Activated B cell treated with CpG ODN at 0.5 μM for 24 hours (primary cell): ENCODE data around the gene DNAJB8. TPM values are rescaled to one million over a fixed set of nuclear protein-coding genes. Genes with fewer than 3 reads are reported as not detected.

Experiments
- ATAC-seq: fragments of 200-7000 bp; cut with Tn5 transposase; one replicate; pipeline ENCODE4 v1.10.0; 2021; ENCODE audit warnings: low read depth, mild to moderate bottlenecking, moderate library complexity
- CTCF ChIA-PET: fragments of 350-600 bp; sonication (Branson Sonifier 250); formaldehyde crosslinking; loops from one replicate; lab custom pipeline; 2021; ENCODE audit warnings: antibody characterized with exemption; lab: Charles Lee
- POLR2A ChIA-PET: fragments of 350-600 bp; sonication (Branson Sonifier 250); formaldehyde crosslinking; loops from one replicate; lab custom pipeline; 2021; ENCODE audit warnings: antibody characterized with exemption; lab: Charles Lee
- DNase-seq: peaks from one replicate; pipeline ENCODE4 v3.0.0; 2022
- H3K27ac Mint-ChIP-seq: one replicate; pipeline ENCODE4 v1.8.0; 2020; ENCODE audit warnings: mixed read lengths
- H3K27me3 Mint-ChIP-seq: one replicate; pipeline ENCODE4 v1.8.0; 2021; ENCODE audit warnings: mixed read lengths
- H3K36me3 Mint-ChIP-seq: one replicate; pipeline ENCODE4 v1.8.0; 2021; ENCODE audit warnings: low read depth, mixed read lengths
- H3K4me1 Mint-ChIP-seq: one replicate; pipeline ENCODE4 v1.8.0; 2021; ENCODE audit warnings: mixed read lengths
- H3K4me3 Mint-ChIP-seq: one replicate; pipeline ENCODE4 v1.8.0; 2020; ENCODE audit warnings: mild to moderate bottlenecking, mixed read lengths
- H3K9me3 Mint-ChIP-seq: one replicate; pipeline ENCODE4 v1.8.0; 2020; ENCODE audit warnings: mixed read lengths
- CTCF ChIP-seq: fragments of 200-600 bp; IDR thresholded peaks from one replicate; pipeline ENCODE4 v1.8.0; 2022; ENCODE audit warnings: antibody characterized with exemption, mild to moderate bottlenecking
- intact Hi-C: fragments of 100-400 bp; cut with micrococcal nuclease; formaldehyde crosslinking; loops from one replicate; pipeline ENCODE4 v1.15.1; 2024
- total RNA-seq: library from RNA; stranded (reverse); gene quantifications from 2 replicates; pipeline ENCODE4 v1.2.3, GENCODE V29; 2022

Gene DNAJB8
- total RNA-seq, 1 donor from 2014 or later: not detected

GRCh38 chr3:128435058-128435457 is 31.6 kb downstream of the DNAJB8 start:
- no peak overlapping the region for H3K4me3 Mint-ChIP-seq
- ATAC-seq (no peak), DNase-seq (no peak)
- CTCF ChIA-PET: no interaction called here
- no peak overlapping the region for H3K27ac Mint-ChIP-seq
- no peak for TF ChIP-seq CTCF
- intact Hi-C loops: no loop called here
- no peaks in the 10 kb centered on the region for H3K9me3 Mint-ChIP-seq
- H3K4me1 Mint-ChIP-seq: peaks cover 7% of the 10 kb centered on the region
- POLR2A ChIA-PET: no interaction called here
- peaks cover 55% of the 10 kb centered on the region for H3K27me3 Mint-ChIP-seq
- H3K36me3 Mint-ChIP-seq: no peaks in the 10 kb centered on the region

GRCh38 chr3:128434524-128434923 is 32.2 kb downstream of the DNAJB8 start:
- H3K9me3 Mint-ChIP-seq: no peaks in the 10 kb centered on the region
- ATAC-seq (no peak), DNase-seq (no peak)
- no peak overlapping the region for H3K4me3 Mint-ChIP-seq
- intact Hi-C loops: no loop called here
- peaks cover 7% of the 10 kb centered on the region for H3K4me1 Mint-ChIP-seq
- no peak overlapping the region for H3K27ac Mint-ChIP-seq
- peaks cover 54% of the 10 kb centered on the region for H3K27me3 Mint-ChIP-seq
- POLR2A ChIA-PET: no interaction called here
- no peak for TF ChIP-seq CTCF
- CTCF ChIA-PET: no interaction called here
- H3K36me3 Mint-ChIP-seq: no peaks in the 10 kb centered on the region

- intact Hi-C loops: no loop called here
- DNase-seq (no peak), ATAC-seq (no peak)
- peaks cover 52% of the 10 kb centered on the region for H3K27me3 Mint-ChIP-seq
- no peak for TF ChIP-seq CTCF
- H3K36me3 Mint-ChIP-seq: no peaks in the 10 kb centered on the region
- no peak overlapping the region for H3K4me3 Mint-ChIP-seq
- ChIA-PET CTCF (no interaction called here), POLR2A (no interaction called here)
- peaks cover 7% of the 10 kb centered on the region for H3K4me1 Mint-ChIP-seq
- no peaks in the 10 kb centered on the region for H3K9me3 Mint-ChIP-seq
- no peak overlapping the region for H3K27ac Mint-ChIP-seq
Measured at GRCh38 chr3:128433837-128434165, 32.9 kb downstream of the DNAJB8 start.

- Mint-ChIP-seq H3K36me3 (no peaks in the 10 kb centered on the region), H3K9me3 (no peaks in the 10 kb centered on the region), H3K4me1 (peaks cover 7% of the 10 kb centered on the region), H3K27me3 (peaks cover 52% of the 10 kb centered on the region), H3K27ac (no peak overlapping the region), H3K4me3 (no peak overlapping the region)
- no peak for DNase-seq
- no peak for TF ChIP-seq CTCF
- POLR2A ChIA-PET: no interaction called here
- intact Hi-C loops: no loop called here
- no peak for ATAC-seq
- CTCF ChIA-PET: no interaction called here
Measured at GRCh38 chr3:128432971-128433836, 33.5 kb downstream of the DNAJB8 start.

- ChIA-PET POLR2A (no interaction called here), CTCF (no interaction called here)
- no peaks in the 10 kb centered on the region for H3K9me3 Mint-ChIP-seq
- no peaks in the 10 kb centered on the region for H3K36me3 Mint-ChIP-seq
- DNase-seq (no peak), ATAC-seq (no peak)
- H3K4me3 Mint-ChIP-seq: no peak overlapping the region
- peaks cover 7% of the 10 kb centered on the region for H3K4me1 Mint-ChIP-seq
- TF ChIP-seq CTCF: no peak
- intact Hi-C loops: no loop called here
- H3K27ac Mint-ChIP-seq: no peak overlapping the region
- H3K27me3 Mint-ChIP-seq: peaks cover 57% of the 10 kb centered on the region
Measured at GRCh38 chr3:128432301-128432970, 34.3 kb downstream of the DNAJB8 start.
